Activated naive CD4-positive, alpha-beta T cell treated with Interleukin-2 at 50 U/mL for 16 hours (primary cell): ENCODE results near the gene TMEM174.

ENCODE experiments used
- DNase-seq: peaks from one replicate; pipeline ENCODE4 v3.0.0-alpha.2; 2020

The TMEM174 gene

GRCh38 chr5:73154208-73155006, 18.6 kb upstream of the TMEM174 start:
- no peak for DNase-seq

DNA sequence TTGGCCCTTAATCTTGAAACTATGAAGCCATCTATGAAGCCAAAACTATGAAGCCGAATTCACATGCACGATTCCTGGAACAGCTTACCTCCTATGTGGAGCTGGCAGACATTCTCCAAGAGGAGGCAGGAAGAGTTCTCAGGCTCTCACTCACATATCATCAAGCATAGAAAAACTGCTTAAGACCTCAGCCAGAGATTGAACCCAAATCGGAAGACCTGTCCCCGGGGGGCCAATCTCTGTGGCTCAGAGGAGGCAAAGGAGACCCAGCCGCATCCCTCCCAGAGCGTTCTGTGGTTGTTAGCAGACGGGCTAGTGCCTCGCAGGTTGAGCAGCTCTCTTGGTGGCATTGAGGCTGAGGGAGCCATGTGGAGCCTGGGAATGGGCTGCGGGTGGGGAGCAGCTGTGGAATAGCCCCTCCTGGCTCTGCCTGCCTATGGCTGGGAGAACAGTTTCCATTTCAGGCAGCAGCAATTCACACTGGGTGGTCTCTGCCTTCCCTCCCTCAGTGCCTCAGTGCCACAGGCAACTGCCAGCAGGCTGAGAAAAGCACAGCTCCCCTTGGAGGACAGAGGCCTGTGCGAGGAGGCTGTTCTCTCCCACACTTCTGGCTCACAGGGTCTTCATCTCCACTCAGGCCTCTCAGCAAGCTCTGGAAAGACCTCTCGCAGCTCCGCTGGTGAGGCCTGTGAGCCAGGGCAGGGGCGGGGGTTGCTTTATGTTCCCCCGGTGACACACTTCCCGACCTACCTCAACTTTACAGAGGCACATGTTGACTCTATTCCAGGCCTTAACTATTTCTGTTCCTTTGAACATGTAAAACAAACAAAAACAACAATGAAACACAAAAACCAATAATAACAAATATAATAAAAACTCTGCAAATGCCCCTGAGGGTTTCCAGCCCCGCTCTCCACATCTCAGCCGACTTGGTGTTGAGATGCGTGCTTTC, 17.4 kb upstream of the TMEM174 start:
- DNase-seq: no peak

DNA sequence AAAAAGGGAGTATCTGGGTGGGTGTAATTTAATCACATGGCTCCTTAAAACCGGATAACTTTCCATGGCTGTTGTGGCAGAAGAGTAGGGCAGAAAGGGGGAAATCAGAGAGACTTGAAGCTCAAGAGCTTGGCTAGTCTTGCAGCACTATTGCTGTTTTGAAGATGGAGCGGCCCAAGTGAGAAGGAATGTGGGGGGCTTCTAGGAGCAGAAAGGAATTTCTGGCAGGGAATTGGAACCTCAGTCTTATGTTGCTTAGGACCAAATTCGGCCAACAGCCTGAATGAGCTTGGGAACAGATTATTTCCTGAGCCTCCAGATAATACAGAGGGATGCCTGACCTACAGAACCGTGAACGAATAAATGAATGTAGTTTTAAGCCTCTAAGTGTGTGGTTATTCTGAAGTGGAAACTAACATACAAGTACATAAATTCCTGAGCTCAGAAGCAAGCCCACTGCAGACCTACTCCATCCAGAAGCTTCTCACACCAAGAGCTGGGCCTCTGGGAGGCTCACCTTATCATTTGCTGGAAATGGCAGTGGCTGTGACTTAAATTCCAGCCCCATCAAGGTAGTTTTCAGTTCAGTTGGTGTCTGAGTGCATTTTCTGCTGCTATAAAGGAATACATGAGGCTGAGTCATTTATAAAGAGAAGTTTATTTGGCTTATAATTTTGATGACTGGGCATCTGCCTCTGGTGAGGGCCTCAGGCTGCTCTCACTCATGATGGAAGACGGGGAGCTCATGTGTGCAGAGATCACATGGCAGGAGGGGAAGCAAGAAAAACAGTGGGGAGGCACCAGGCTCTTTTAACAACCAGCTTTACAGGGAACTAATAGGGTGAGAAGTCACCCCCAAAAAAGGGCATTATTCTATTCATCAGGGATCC, 15.3 kb upstream of the TMEM174 start:
- no peak for DNase-seq

DNA sequence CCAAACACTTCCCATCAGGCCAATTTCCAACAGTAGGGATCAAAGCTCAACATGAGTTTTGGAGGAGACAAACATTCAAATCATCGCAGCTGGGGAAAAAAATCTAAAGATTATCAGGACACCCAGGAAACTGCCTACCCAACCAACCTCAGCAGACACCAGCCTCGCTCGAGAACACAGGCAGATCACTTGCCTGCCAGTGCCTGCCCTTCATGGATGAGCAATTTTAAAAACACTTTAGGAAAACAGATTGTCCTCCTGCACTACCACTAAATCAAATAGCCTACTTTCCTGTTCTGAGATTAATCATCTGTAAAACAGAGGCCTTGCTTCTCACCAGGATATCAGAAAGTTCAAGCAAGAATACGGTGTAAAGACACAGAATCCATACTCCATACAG, 14.7 kb upstream of the TMEM174 start:
- DNase-seq: no peak

DNA sequence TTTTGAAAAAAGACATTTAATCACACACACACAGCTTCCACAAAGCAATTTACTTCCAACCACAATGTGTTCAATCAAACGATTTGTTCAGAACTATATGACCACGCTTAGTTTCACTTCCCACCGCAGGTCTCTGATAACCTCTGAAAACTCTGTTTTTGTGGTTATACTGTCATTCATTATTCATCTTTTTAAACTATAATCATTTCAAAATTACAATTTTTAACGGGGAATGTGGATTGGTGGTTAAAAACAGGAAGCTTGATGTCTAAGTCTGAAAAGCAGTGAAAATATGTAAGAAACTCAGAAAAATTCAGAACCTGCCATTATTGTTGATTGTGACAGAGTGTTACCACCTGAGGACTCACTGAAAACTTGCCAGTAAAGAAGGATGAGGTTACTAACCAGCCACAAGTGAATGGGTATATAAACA, 12.7 kb upstream of the TMEM174 start:
- DNase-seq: peak; percentile 74

DNA sequence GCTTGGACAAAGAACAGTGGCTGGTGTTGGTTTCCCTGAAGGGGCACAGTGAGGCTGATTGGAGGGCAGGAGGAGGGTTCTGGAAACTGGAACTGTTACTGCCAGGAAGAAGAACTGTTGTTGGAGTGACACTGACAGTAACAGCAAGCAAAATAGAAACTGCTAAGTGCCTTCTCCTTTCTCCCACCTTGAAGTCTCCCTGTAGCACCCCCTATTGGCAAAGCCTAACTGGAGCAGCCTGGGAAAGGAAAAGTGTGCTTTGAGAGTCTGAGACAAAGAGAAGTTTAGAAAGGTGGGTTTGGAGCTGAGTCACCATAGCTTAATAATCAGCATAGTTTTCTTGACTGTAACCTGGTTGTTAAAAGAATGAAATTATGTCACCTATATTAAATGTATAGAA, 2.5 kb upstream of the TMEM174 start:
- peak; percentile 18 for DNase-seq

- no peak for DNase-seq
These were observed 1.5 kb upstream of the TMEM174 start for GRCh38 chr5:73171495-73171894.

GRCh38 chr5:73174100-73174815, 1.3 kb downstream of the TMEM174 start:
- no peak for DNase-seq

GRCh38 chr5:73176250-73176649, 3.3 kb downstream of the TMEM174 start:
- DNase-seq: no peak

DNA sequence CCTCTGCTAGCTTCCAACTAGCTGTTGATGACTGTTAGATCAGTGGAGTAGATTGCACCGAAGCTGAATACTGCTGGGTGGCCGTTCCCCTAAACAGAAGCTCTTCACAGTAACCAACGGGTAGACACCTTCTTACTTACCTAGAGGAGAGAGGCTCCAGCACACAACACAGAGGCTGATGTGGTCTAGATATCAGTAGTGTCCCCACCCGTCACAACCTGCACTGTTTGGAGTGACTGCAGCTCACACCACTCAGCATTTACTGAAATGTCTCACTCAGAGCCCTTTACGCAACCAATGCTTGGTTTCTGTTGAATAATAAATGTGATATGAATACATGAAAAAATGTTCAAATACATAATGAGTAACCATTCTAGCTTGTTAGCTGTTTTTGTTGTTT, 5.3 kb downstream of the TMEM174 start:
- DNase-seq: no peak

GRCh38 chr5:73179730-73180129, 6.7 kb downstream of the TMEM174 start:
- DNase-seq: no peak

- DNase-seq: no peak
These were observed 7.6 kb downstream of the TMEM174 start for GRCh38 chr5:73180566-73180965.

GRCh38 chr5:73182307-73182706, 9.3 kb downstream of the TMEM174 start:
- DNase-seq: no peak

- no peak for DNase-seq
These were observed 10.0 kb downstream of the TMEM174 start for GRCh38 chr5:73183000-73183399.

- no peak for DNase-seq
These were observed 10.5 kb downstream of the TMEM174 start for GRCh38 chr5:73183481-73183891.

DNA sequence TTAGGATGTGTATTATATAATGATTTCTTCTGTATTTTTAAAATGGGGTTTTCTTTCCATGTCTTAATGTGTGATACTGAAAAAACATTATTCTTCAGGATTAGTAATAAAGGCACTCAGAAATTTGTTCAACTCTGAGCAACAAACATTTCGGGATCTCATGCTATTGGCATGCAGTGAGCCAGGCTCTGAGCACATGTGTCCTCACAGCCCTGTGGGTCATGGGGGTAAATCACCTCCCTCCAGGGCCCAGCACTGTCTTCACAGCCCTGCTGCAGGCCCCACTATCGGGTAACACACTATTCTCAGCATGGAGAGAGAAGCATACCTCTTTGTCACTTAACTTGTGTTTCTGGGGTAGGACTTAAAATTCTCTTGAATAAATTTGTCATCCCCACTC, 14.0 kb downstream of the TMEM174 start:
- DNase-seq: no peak

- no peak for DNase-seq
These were observed 16.0 kb downstream of the TMEM174 start for GRCh38 chr5:73188764-73189531.

DNA sequence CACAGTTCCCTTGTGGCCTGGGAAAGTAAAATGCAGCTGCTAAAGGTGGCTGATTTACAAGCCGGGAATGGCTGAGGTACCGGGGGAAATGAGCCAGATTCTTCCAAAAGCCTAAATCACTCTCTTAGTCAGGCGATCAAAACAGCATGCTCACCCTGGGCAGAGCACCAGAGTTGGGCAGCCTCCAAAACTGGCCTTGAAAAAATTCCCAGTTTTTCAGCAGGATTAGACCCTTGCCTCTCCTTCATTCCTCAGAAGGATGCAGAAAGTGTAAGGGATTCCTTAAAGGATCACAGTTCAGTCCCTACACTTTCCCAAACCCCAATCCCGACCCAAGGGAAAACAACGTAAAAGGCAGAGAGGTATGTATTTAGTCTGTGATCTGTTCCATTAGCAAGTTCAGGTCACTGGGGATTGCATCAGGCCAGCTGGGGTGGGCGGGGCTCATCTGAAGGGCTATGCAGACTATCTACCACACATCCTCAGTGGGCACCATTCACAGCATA, 16.9 kb downstream of the TMEM174 start:
- no peak for DNase-seq

- no peak for DNase-seq
These were observed 19.4 kb downstream of the TMEM174 start for GRCh38 chr5:73192370-73192769.

DNA sequence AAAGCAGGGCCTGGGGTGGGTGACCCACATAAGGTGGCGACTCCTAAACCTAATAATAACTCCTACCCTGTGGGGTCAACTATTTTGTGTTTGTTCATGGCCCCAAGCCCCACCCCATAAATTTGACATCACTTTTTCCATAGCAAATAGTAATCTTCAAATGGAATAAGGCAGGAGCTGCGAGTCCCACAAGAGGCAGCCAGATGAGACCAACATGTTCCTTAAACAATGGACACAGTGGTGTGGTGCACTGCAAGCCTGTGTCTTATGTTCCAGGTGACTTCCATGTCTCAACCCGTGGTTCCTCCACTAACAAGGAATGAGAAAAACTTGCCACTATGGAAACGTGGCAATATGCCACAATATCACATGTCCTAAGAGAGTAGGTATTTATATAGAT, 20.6 kb downstream of the TMEM174 start:
- no peak for DNase-seq

DNA sequence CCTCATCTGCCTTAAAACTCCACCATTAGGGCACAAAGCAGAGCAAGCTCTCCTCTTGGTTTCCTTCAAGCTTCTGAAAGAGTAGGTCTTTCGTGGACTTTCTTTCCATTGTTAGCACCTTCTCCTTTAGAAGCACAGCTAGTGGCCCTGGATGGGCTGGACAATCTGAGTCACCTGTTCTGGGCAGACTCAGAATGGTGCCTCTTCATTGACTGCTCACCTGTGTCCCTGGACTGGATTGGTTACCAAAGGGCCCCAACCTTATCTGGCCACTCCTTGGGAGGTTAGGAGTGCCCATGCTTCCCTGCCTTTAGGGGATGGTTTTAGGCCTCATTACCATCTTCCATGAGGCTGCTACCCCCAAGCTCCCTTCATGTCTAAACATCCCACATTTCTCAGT, 23.2 kb downstream of the TMEM174 start:
- DNase-seq: no peak
